SK-N-SH (cell line): ENCODE measurements around the gene RNLS.

Experiments used
- CTCF ChIP-seq: fragments of 200-600 bp; sonication (generic); IDR thresholded peaks from 2 replicates; pipeline ENCODE4 v1.6.1; 2017; ENCODE audit warnings: antibody characterized with exemption, mild to moderate bottlenecking, moderate library complexity
- FOXM1 ChIP-seq: IDR thresholded peaks from 2 replicates; pipeline ENCODE4 v1.4.0; 2012; ENCODE audit warnings: low read depth, mild to moderate bottlenecking
- JUND ChIP-seq: IDR thresholded peaks from 2 replicates; pipeline ENCODE4 v1.4.0; 2012
- POLR2AphosphoS5 ChIP-seq: IDR thresholded peaks from 2 replicates; pipeline ENCODE4 v1.6.1; 2012; ENCODE audit warnings: low read depth, low read length
- RCOR1 ChIP-seq: fragments of 150-350 bp; IDR thresholded peaks from 2 replicates; pipeline ENCODE4 v1.6.1; 2017; ENCODE audit warnings: antibody characterized with exemption, low read length
- YY1 ChIP-seq: IDR thresholded peaks from 2 replicates; pipeline ENCODE4 v1.4.0; 2012; ENCODE audit warnings: low read depth, mild to moderate bottlenecking
- TF ChIP-seq, protein P1 (sequence below): IDR thresholded peaks from 2 replicates; pipeline ENCODE4 v1.6.1; 2012; ENCODE audit warnings: mild to moderate bottlenecking, low read depth, low read length, moderate library complexity

GRCh38 chr10:88508796-88509195 lies 74.3 kb downstream of the RNLS start:
- TF ChIP-seq POLR2AphosphoS5 = no peak
- TF ChIP-seq, protein P1, sequence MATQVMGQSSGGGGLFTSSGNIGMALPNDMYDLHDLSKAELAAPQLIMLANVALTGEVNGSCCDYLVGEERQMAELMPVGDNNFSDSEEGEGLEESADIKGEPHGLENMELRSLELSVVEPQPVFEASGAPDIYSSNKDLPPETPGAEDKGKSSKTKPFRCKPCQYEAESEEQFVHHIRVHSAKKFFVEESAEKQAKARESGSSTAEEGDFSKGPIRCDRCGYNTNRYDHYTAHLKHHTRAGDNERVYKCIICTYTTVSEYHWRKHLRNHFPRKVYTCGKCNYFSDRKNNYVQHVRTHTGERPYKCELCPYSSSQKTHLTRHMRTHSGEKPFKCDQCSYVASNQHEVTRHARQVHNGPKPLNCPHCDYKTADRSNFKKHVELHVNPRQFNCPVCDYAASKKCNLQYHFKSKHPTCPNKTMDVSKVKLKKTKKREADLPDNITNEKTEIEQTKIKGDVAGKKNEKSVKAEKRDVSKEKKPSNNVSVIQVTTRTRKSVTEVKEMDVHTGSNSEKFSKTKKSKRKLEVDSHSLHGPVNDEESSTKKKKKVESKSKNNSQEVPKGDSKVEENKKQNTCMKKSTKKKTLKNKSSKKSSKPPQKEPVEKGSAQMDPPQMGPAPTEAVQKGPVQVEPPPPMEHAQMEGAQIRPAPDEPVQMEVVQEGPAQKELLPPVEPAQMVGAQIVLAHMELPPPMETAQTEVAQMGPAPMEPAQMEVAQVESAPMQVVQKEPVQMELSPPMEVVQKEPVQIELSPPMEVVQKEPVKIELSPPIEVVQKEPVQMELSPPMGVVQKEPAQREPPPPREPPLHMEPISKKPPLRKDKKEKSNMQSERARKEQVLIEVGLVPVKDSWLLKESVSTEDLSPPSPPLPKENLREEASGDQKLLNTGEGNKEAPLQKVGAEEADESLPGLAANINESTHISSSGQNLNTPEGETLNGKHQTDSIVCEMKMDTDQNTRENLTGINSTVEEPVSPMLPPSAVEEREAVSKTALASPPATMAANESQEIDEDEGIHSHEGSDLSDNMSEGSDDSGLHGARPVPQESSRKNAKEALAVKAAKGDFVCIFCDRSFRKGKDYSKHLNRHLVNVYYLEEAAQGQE = no peak
- TF ChIP-seq CTCF = no peak
- TF ChIP-seq FOXM1 = no peak
- no peak for TF ChIP-seq JUND
- TF ChIP-seq YY1 = no peak
- no peak for TF ChIP-seq RCOR1
